Esophagus muscularis mucosa (tissue), 3 donors: ENCODE measurements around the gene NFASC.

Experiments used
- CTCF ChIP-seq, 3 experiments: fragments of 200-600 bp in 2 of 3; fragments of 450-650 bp in 1 of 3; sonication (generic) in 2 of 3; IDR thresholded peaks; one replicate each; pipeline ENCODE4 v1.5.1; 2017 to 2019; ENCODE audit warnings: antibody characterized with exemption in 3 of 3, mild to moderate bottlenecking in 2 of 3, moderate library complexity in 1 of 3
- POLR2AphosphoS5 ChIP-seq, 2 donors: sonication (generic); formaldehyde crosslinking; IDR thresholded peaks; one replicate each; pipeline ENCODE4 v1.6.1; 2017; ENCODE audit warnings: antibody characterized with exemption in 2 of 2

GRCh38 chr1:205028390-205028789, 157.7 kb downstream of the NFASC start:
- TF ChIP-seq CTCF (IDR thresholded peaks at IDR 0.05) (no peak), POLR2AphosphoS5 (IDR thresholded peaks at IDR 0.05) (no peak)
